HepG2 (cell line): ENCODE measurements around the gene GP1BA. TPM values are rescaled to one million over a fixed set of nuclear protein-coding genes. Genes with fewer than 3 reads are reported as not detected.

Experiments
- AKAP8 ChIP-seq: sonication (generic); formaldehyde crosslinking; IDR thresholded peaks from 2 replicates; pipeline ENCODE4 v1.5.1; 2020; ENCODE audit warnings: mild to moderate bottlenecking, missing genetic modification reagents
- ARID2 ChIP-seq: sonication (generic); formaldehyde crosslinking; IDR thresholded peaks from 2 replicates; pipeline ENCODE4 v1.8.1; 2022; ENCODE audit warnings: mild to moderate bottlenecking, missing genetic modification reagents, borderline replicate concordance
- CAMTA2 ChIP-seq: sonication (generic); formaldehyde crosslinking; IDR thresholded peaks from 2 replicates; pipeline ENCODE4 v1.4.0; 2020; ENCODE audit warnings: mild to moderate bottlenecking, missing genetic modification reagents, borderline replicate concordance
- CEBPG ChIP-seq: IDR thresholded peaks from 2 replicates; pipeline ENCODE4 v1.6.1; 2016
- MAFF ChIP-seq: IDR thresholded peaks from 2 replicates; pipeline ENCODE4 v1.6.1; 2011; ENCODE audit warnings: low read depth, low read length, improper control_type of control experiment
- MEIS1 ChIP-seq: sonication (generic); formaldehyde crosslinking; IDR thresholded peaks from 2 replicates; pipeline ENCODE4 v1.9.0; 2021; ENCODE audit warnings: mild to moderate bottlenecking, missing genetic modification reagents, moderate library complexity, borderline replicate concordance
- NR1H2 ChIP-seq: sonication (generic); formaldehyde crosslinking; IDR thresholded peaks from 2 replicates; pipeline ENCODE4 v1.8.1; 2022; ENCODE audit warnings: low read depth, missing genetic modification reagents, borderline replicate concordance
- RCOR2 ChIP-seq: IDR thresholded peaks from 2 replicates; pipeline ENCODE4 v1.6.1; 2016; ENCODE audit warnings: missing biosample characterization, missing genetic modification reagents
- SUZ12 ChIP-seq: fragments of 150-350 bp; IDR thresholded peaks from 2 replicates; pipeline ENCODE4 v1.6.1; 2014; ENCODE audit warnings: low read depth, low read length
- ZFP36L1 ChIP-seq: sonication (generic); formaldehyde crosslinking; IDR thresholded peaks from 2 replicates; pipeline ENCODE4 v1.8.0; 2022; ENCODE audit warnings: mild to moderate bottlenecking, missing genetic modification reagents, moderate library complexity
- ZNF160 ChIP-seq: sonication (generic); formaldehyde crosslinking; IDR thresholded peaks from 2 replicates; pipeline ENCODE4 v1.8.0; 2022; ENCODE audit warnings: mild to moderate bottlenecking, inconsistent platforms, missing genetic modification reagents
- ZNF468 ChIP-seq: sonication (generic); formaldehyde crosslinking; IDR thresholded peaks from 2 replicates; pipeline ENCODE4 v1.8.0; 2022; ENCODE audit warnings: mild to moderate bottlenecking, moderate library complexity, missing genetic modification reagents
- ZNF670 ChIP-seq: sonication (generic); formaldehyde crosslinking; IDR thresholded peaks from 2 replicates; pipeline ENCODE4 v1.8.0; 2022; ENCODE audit warnings: mild to moderate bottlenecking, missing genetic modification reagents, borderline replicate concordance
- ZNF709 ChIP-seq: sonication (generic); formaldehyde crosslinking; IDR thresholded peaks from 2 replicates; pipeline ENCODE4 v1.5.0; 2020; ENCODE audit warnings: mild to moderate bottlenecking, missing genetic modification reagents
- ZNF720 ChIP-seq: sonication (generic); formaldehyde crosslinking; IDR thresholded peaks from 2 replicates; pipeline ENCODE4 v1.4.0; 2020; ENCODE audit warnings: missing genetic modification reagents
- polyA plus RNA-seq, 8 experiments: library from polyadenylated mRNA; depleted of rRNA in 3 of 8; stranded (reverse) in 7 of 8; unstranded in 1 of 8; fragments of >200 nt; fragmentation: Illumina TruSeq in 4 of 8; extraction: Trizol in 4 of 8; gene quantifications; 2 replicates each; pipeline versions ENCODE4 v1.2.1 to v1.2.3, GENCODE V29; 2011 to 2016; ENCODE audit warnings: low read depth in 4 of 8, missing spikeins in 1 of 8, mixed read lengths in 1 of 8; ENCODE audit not compliant: insufficient read depth in 1 of 8
- total RNA-seq, 5 experiments: library from RNA; depleted of rRNA; stranded (reverse); fragments of >200 nt; fragmentation: Illumina TruSeq; extraction: Trizol; gene quantifications; 2 replicates each; pipeline ENCODE4 v1.2.3, GENCODE V29; 2016; ENCODE audit warnings: low read depth in 1 of 5
- TF ChIP-seq, protein P1 (sequence below): sonication (generic); formaldehyde crosslinking; IDR thresholded peaks from 2 replicates; pipeline ENCODE4 v1.4.0; 2020; ENCODE audit warnings: missing genetic modification reagents, mild to moderate bottlenecking, borderline replicate concordance
- TF ChIP-seq, protein P2 (sequence below): IDR thresholded peaks from 2 replicates; pipeline ENCODE4 v1.6.1; 2016; ENCODE audit warnings: low read depth, borderline replicate concordance
- TF ChIP-seq, protein P3 (sequence below): IDR thresholded peaks from 2 replicates; pipeline ENCODE4 v1.6.1; 2016; ENCODE audit warnings: missing compliant biosample characterization, missing genetic modification reagents, borderline replicate concordance
- TF ChIP-seq, protein P4 (sequence below): sonication (generic); formaldehyde crosslinking; conservative IDR thresholded peaks from 2 replicates; pipeline ENCODE4 v1.4.0; 2020; ENCODE audit warnings: missing genetic modification reagents
- TF ChIP-seq, protein P5 (sequence below): sonication (generic); formaldehyde crosslinking; IDR thresholded peaks from 2 replicates; pipeline ENCODE4 v1.4.0; 2020; ENCODE audit warnings: missing genetic modification reagents, borderline replicate concordance

Gene GP1BA
- total and polyA plus RNA-seq, 2 of the 13 experiments (the other 11 are each of a cell fraction or from before 2014, with no cell fraction given), result not detected

DNA sequence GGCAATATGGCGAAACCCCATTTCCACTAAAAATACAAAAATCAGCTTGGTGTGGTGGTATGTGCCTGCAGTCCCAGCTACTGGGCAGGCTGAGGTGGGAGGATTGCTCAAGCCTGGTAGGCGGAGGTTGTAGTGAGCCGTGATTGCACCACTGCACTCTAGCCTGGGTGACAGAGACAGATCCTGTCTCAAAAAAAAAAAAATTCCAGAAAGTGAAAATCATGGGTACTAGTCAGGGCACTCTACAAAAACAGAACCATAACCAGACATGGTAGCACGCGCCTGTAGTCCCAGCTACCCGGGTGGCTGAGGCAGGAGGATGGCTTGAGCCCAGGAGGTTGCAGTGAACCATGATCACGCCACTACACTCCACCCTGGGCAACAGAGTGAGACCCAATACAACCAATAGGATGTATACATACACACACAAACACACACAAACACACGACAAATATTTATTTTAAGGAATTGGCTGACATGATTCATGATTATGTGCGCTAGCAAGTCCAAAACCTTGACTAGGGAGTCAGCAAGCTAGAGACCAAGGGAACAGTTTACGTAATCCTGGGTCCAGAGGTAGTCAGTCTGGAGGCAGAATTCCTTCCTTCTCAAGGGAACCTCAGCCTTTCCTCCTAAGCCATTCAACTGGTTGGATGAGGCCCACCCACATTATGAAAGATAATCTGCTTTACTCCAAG is 11.6 kb upstream of the GP1BA start (continued):
- TF ChIP-seq, protein P1, sequence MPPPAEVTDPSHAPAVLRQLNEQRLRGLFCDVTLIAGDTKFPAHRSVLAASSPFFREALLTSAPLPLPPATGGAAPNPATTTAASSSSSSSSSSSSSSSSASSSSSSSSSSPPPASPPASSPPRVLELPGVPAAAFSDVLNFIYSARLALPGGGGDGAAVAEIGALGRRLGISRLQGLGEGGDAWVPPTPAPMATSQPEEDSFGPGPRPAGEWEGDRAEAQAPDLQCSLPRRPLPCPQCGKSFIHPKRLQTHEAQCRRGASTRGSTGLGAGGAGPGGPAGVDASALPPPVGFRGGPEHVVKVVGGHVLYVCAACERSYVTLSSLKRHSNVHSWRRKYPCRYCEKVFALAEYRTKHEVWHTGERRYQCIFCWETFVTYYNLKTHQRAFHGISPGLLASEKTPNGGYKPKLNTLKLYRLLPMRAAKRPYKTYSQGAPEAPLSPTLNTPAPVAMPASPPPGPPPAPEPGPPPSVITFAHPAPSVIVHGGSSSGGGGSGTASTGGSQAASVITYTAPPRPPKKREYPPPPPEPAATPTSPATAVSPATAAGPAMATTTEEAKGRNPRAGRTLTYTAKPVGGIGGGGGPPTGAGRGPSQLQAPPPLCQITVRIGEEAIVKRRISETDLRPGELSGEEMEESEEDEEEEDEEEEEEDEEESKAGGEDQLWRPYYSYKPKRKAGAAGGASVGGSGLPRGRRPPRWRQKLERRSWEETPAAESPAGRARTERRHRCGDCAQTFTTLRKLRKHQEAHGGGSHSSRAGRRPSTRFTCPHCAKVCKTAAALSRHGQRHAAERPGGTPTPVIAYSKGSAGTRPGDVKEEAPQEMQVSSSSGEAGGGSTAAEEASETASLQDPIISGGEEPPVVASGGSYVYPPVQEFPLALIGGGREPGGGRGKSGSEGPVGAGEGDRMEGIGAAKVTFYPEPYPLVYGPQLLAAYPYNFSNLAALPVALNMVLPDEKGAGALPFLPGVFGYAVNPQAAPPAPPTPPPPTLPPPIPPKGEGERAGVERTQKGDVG (CRISPR knock-in tag), result no peak
- TF ChIP-seq ARID2 (CRISPR knock-in tag) (no peak), NR1H2 (CRISPR knock-in tag) (no peak), CEBPG (CRISPR knock-in tag) (peak; percentile 91), ZFP36L1 (CRISPR knock-in tag) (no peak), AKAP8 (no peak), ZNF709 (CRISPR knock-in tag) (no peak), SUZ12 (no peak), MEIS1 (no peak; the same call in 1 of the 2 replicates), ZNF468 (CRISPR knock-in tag) (no peak), ZNF160 (CRISPR knock-in tag) (no peak), ZNF670 (CRISPR knock-in tag) (no peak), CAMTA2 (CRISPR knock-in tag) (no peak), MAFF (no peak), ZNF720 (CRISPR knock-in tag) (no peak), RCOR2 (CRISPR knock-in tag) (no peak)
- TF ChIP-seq, protein P2, sequence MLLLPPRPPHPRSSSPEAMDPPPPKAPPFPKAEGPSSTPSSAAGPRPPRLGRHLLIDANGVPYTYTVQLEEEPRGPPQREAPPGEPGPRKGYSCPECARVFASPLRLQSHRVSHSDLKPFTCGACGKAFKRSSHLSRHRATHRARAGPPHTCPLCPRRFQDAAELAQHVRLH (CRISPR knock-in tag), result 0 out of 2 replicates have a peak, but pooled peaks have one; percentile 41
- TF ChIP-seq, protein P3, sequence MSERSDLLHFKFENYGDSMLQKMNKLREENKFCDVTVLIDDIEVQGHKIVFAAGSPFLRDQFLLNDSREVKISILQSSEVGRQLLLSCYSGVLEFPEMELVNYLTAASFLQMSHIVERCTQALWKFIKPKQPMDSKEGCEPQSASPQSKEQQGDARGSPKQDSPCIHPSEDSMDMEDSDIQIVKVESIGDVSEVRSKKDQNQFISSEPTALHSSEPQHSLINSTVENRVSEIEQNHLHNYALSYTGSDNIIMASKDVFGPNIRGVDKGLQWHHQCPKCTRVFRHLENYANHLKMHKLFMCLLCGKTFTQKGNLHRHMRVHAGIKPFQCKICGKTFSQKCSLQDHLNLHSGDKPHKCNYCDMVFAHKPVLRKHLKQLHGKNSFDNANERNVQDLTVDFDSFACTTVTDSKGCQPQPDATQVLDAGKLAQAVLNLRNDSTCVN (CRISPR knock-in tag), result peak; percentile 92; the same call in 1 of the 2 replicates
- TF ChIP-seq, protein P4, sequence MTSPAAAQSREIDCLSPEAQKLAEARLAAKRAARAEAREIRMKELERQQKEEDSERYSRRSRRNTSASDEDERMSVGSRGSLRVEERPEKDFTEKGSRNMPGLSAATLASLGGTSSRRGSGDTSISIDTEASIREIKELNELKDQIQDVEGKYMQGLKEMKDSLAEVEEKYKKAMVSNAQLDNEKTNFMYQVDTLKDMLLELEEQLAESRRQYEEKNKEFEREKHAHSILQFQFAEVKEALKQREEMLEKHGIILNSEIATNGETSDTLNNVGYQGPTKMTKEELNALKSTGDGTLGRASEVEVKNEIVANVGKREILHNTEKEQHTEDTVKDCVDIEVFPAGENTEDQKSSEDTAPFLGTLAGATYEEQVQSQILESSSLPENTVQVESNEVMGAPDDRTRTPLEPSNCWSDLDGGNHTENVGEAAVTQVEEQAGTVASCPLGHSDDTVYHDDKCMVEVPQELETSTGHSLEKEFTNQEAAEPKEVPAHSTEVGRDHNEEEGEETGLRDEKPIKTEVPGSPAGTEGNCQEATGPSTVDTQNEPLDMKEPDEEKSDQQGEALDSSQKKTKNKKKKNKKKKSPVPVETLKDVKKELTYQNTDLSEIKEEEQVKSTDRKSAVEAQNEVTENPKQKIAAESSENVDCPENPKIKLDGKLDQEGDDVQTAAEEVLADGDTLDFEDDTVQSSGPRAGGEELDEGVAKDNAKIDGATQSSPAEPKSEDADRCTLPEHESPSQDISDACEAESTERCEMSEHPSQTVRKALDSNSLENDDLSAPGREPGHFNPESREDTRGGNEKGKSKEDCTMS, result no peak
- TF ChIP-seq, protein P5, sequence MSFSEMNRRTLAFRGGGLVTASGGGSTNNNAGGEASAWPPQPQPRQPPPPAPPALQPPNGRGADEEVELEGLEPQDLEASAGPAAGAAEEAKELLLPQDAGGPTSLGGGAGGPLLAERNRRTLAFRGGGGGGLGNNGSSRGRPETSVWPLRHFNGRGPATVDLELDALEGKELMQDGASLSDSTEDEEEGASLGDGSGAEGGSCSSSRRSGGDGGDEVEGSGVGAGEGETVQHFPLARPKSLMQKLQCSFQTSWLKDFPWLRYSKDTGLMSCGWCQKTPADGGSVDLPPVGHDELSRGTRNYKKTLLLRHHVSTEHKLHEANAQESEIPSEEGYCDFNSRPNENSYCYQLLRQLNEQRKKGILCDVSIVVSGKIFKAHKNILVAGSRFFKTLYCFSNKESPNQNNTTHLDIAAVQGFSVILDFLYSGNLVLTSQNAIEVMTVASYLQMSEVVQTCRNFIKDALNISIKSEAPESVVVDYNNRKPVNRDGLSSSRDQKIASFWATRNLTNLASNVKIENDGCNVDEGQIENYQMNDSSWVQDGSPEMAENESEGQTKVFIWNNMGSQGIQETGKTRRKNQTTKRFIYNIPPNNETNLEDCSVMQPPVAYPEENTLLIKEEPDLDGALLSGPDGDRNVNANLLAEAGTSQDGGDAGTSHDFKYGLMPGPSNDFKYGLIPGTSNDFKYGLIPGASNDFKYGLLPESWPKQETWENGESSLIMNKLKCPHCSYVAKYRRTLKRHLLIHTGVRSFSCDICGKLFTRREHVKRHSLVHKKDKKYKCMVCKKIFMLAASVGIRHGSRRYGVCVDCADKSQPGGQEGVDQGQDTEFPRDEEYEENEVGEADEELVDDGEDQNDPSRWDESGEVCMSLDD, result no peak
